ENCODE data around the gene JAK2.

- peak; percentile 59; the same call in 1 of the 2 replicates for TF ChIP-seq POLR2AphosphoS5 (IDR thresholded peaks at IDR 0.05; ENCODE audit: low read depth)
- TF ChIP-seq CTCF (IDR thresholded peaks at IDR 0.05; ENCODE audit: insufficient read depth, low read length), result no peak
These were observed 45.9 kb upstream of the JAK2 start for GRCh38 chr9:4939118-4939561.
